PFSK-1 (cell line): ENCODE data around the gene PPM1M.

Experiments used
- FOXP2 ChIP-seq: optimal IDR thresholded peaks from 2 replicates; pipeline ENCODE3; 2011; ENCODE audit warnings: borderline replicate concordance, control low read depth, inconsistent platforms; ENCODE audit not compliant: insufficient read depth; ENCODE audit errors: extremely low read length, extremely low read depth
- POLR2AphosphoS5 ChIP-seq: IDR thresholded peaks from 2 replicates; pipeline ENCODE4 v1.6.1; 2012; ENCODE audit warnings: low read depth, mild to moderate bottlenecking, control low read depth, low read length, moderate library complexity
- REST ChIP-seq, 2 experiments: IDR thresholded peaks; 2 replicates each; pipeline versions ENCODE4 v1.6.1 to v1.8.0; 2011 to 2012; ENCODE audit warnings: low read depth in 2 of 2, low read length in 2 of 2, control low read depth in 1 of 2, inconsistent platforms in 1 of 2, mild to moderate bottlenecking in 1 of 2, moderate library complexity in 1 of 2; ENCODE audit not compliant: insufficient read depth in 1 of 2
- SIN3A ChIP-seq: IDR thresholded peaks from 2 replicates; pipeline ENCODE4 v1.6.1; 2012; ENCODE audit warnings: mild to moderate bottlenecking, low read length, moderate library complexity, borderline replicate concordance; ENCODE audit not compliant: insufficient read depth
- TAF1 ChIP-seq: IDR thresholded peaks from 2 replicates; pipeline ENCODE4 v1.6.1; 2012; ENCODE audit warnings: low read length, control low read depth, borderline replicate concordance; ENCODE audit not compliant: insufficient read depth

- TF ChIP-seq POLR2AphosphoS5, result no peak
- TF ChIP-seq SIN3A, result no peak
- TF ChIP-seq TAF1, result no peak
- no peak for TF ChIP-seq REST (IDR thresholded peaks at IDR 0.05; ENCODE audit: insufficient read depth in 1 of 2, low read depth in 2 of 2, low read length in 2 of 2)
- TF ChIP-seq FOXP2, result no peak
Measured at GRCh38 chr3:52293491-52294319, 48.1 kb downstream of the PPM1M start.
